ENCODE data around the gene PMIS2.

Gene PMIS2

DNA sequence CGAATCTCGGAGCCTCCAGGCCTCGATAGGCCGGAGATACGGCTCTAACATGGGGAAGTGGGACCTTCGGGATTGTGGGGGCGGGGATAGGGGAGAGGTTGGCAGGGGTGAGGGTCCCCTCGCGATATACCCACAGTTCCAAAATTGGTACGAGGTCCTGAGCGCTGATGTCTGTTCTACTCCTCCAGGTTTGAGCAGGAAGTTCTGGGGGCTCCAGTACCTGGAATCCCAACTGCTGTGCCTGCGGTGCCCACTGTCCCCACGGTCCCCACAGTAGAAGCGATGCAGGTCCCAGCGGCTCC, 43.3 kb downstream of the PMIS2 start:
- Histone ChIP-seq H3K4me2 (ENCODE audit: low read length) (peak overlapping the region; percentile 87), H3K4me3 (ENCODE audit: low read depth, low read length) (peak overlapping the region; percentile 97), H3K4me1 (no peaks in the 10 kb centered on the region), H3K27me3 (ENCODE audit: control insufficient read depth, insufficient read depth, low read length) (no peaks in the 10 kb centered on the region), H2AFZ (peak overlapping the region; percentile 78), H3K9ac (peak overlapping the region; percentile 64), H3K27ac (peak overlapping the region; percentile 67), H3K79me2 (peaks cover 3% of the 10 kb centered on the region), H3K36me3 (ENCODE audit: control insufficient read depth, insufficient read depth, low read length) (no peaks in the 10 kb centered on the region), H3K9me3 (ENCODE audit: control insufficient read depth, low read length) (no peaks in the 10 kb centered on the region)
- TF ChIP-seq, protein P1, sequence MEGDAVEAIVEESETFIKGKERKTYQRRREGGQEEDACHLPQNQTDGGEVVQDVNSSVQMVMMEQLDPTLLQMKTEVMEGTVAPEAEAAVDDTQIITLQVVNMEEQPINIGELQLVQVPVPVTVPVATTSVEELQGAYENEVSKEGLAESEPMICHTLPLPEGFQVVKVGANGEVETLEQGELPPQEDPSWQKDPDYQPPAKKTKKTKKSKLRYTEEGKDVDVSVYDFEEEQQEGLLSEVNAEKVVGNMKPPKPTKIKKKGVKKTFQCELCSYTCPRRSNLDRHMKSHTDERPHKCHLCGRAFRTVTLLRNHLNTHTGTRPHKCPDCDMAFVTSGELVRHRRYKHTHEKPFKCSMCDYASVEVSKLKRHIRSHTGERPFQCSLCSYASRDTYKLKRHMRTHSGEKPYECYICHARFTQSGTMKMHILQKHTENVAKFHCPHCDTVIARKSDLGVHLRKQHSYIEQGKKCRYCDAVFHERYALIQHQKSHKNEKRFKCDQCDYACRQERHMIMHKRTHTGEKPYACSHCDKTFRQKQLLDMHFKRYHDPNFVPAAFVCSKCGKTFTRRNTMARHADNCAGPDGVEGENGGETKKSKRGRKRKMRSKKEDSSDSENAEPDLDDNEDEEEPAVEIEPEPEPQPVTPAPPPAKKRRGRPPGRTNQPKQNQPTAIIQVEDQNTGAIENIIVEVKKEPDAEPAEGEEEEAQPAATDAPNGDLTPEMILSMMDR (IDR thresholded peaks at IDR 0.05): no peak

DNA sequence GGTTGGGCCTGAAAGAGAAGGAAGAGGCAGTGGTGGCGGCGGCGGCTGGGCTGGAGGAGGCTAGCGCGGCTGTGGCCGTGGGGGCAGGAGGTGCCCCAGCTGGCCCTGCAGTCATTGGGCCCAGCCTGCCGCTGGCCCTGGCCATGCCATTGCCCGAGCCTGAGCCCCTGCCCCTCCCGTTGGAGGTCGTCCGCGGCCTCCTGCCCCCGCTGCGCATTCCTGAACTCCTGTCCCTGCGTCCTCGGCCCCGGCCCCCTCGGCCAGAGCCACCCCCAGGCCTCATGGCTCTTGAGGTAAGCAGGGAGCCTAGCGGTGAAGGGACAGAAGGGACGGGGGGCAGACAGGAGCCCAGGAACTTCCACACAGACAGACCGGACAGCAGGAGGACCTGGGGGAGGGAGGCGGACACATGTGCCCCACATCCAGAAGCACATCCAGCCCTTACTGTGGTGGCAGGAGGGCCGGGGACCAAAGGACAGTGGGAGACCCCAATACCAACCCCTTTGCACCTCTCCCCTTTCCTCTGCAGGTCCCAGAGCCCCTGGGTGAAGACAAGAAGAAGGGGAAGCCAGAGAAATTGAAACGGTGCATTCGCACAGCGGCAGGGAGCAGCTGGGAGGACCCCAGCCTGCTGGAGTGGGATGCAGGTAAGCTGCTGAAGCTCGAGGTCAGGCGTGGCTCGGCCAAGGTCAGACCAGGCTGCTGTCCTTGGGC, 47.9 kb downstream of the PMIS2 start:
- TF ChIP-seq, protein P1 (IDR thresholded peaks at IDR 0.05): no peak
- Histone ChIP-seq H3K27me3 (ENCODE audit: control insufficient read depth, insufficient read depth, low read length) (no peaks in the 10 kb centered on the region), H3K79me2 (peaks cover 3% of the 10 kb centered on the region), H3K9ac (no peak overlapping the region), H2AFZ (no peak overlapping the region), H3K4me3 (ENCODE audit: low read depth, low read length) (no peak overlapping the region), H3K4me2 (ENCODE audit: low read length) (no peak overlapping the region), H3K9me3 (ENCODE audit: control insufficient read depth, low read length) (no peaks in the 10 kb centered on the region), H3K4me1 (no peaks in the 10 kb centered on the region), H3K36me3 (ENCODE audit: control insufficient read depth, insufficient read depth, low read length) (no peaks in the 10 kb centered on the region), H3K27ac (no peak overlapping the region)

DNA sequence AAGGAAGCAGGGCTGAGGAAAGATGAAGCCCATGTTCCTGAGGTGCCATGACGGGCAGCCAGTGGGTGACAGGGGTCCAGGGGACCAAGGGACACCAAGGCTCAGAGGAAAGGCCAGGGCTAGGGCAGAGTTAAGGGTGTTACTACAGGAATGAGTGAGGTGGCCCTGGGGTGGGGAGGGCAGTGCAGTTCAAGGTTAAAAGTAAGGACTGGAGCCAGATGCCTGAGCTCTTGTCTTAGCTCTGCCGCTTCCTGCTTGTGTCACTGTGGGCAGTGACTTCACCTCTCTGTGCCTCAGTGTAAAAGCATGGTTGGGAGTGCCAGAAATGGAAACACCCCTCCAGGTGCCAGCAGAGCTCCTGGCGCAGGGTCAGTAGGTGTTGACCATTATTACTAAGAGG, 50.7 kb downstream of the PMIS2 start:
- no peaks in the 10 kb centered on the region for H3K79me2 ChIP-seq
- H3K9me3 ChIP-seq (ENCODE audit: control insufficient read depth, low read length): no peaks in the 10 kb centered on the region
- H3K36me3 ChIP-seq (ENCODE audit: control insufficient read depth, insufficient read depth, low read length): no peaks in the 10 kb centered on the region
- H3K4me2 ChIP-seq (ENCODE audit: low read length): no peak overlapping the region
- H2AFZ ChIP-seq: no peak overlapping the region
- H3K4me3 ChIP-seq (ENCODE audit: low read depth, low read length): no peak overlapping the region
- H3K9ac ChIP-seq: no peak overlapping the region
- TF ChIP-seq, protein P1 (IDR thresholded peaks at IDR 0.05): no peak
- no peaks in the 10 kb centered on the region for H3K27me3 ChIP-seq (ENCODE audit: control insufficient read depth, insufficient read depth, low read length)
- no peaks in the 10 kb centered on the region for H3K4me1 ChIP-seq
- no peak overlapping the region for H3K27ac ChIP-seq
